Large intestine (tissue), 3 donors: ENCODE results near the gene RARG. TPM values are rescaled to one million over a fixed set of nuclear protein-coding genes. Genes with fewer than 3 reads are reported as not detected.

Experiments
- DNase-seq, 2 donors: peaks; one replicate each; pipeline versions ENCODE4 v3.0.0 to v3.0.0-alpha.2; 2013
- H3K27ac ChIP-seq: one replicate; pipeline ENCODE4 v1.5.1; 2013; ENCODE audit warnings: low read length
- H3K27me3 ChIP-seq: 2 replicates; pipeline ENCODE4 v1.6.1; 2013; ENCODE audit warnings: low read length; ENCODE audit not compliant: control insufficient read depth, insufficient read depth
- H3K36me3 ChIP-seq: 2 replicates; pipeline ENCODE4 v1.6.1; 2013; ENCODE audit warnings: low read length; ENCODE audit not compliant: control insufficient read depth, insufficient read depth
- H3K4me1 ChIP-seq: one replicate; pipeline ENCODE4 v1.6.1; 2013; ENCODE audit warnings: low read length; ENCODE audit not compliant: control insufficient read depth, insufficient read depth
- H3K4me3 ChIP-seq: one replicate; pipeline ENCODE4 v1.5.1; 2013; ENCODE audit warnings: low read length
- H3K9me3 ChIP-seq: one replicate; pipeline ENCODE4 v1.6.1; 2013; ENCODE audit warnings: mild to moderate bottlenecking, low read depth, low read length, moderate library complexity; ENCODE audit not compliant: control insufficient read depth
- WGBS: methylation state at CpG from one replicate; pipeline ENCODE4 v1.1.5; 2013; ENCODE audit warnings: low lambda C conversion rate; ENCODE audit not compliant: insufficient coverage; 5-methylcytosine and 5-hydroxymethylcytosine counted together
- polyA plus RNA-seq: library from polyadenylated mRNA; unstranded; fragments of 120-200 nt; gene quantifications from one replicate; pipeline ENCODE4 v1.2.1, GENCODE V29; 2013

Gene RARG
- polyA plus RNA-seq, 1 donor, result 11.6 TPM

- H3K4me1 ChIP-seq, result peaks cover 7% of the 10 kb centered on the region
- no peak overlapping the region for H3K27ac ChIP-seq
- H3K27me3 ChIP-seq, result no peaks in the 10 kb centered on the region
- 0% methylated on average over 3 of the region's 18 CpGs for WGBS
- no peaks in the 10 kb centered on the region for H3K36me3 ChIP-seq
- peak overlapping the region; percentile 74 for H3K4me3 ChIP-seq
- DNase-seq, result no peak
- no peaks in the 10 kb centered on the region for H3K9me3 ChIP-seq
Measured at GRCh38 chr12:53267306-53267998, 35.4 kb upstream of the RARG start.

GRCh38 chr12:53265783-53266182, 33.8 kb upstream of the RARG start:
- no peaks in the 10 kb centered on the region for H3K27me3 ChIP-seq
- peaks cover 7% of the 10 kb centered on the region for H3K4me1 ChIP-seq
- no peak overlapping the region for H3K27ac ChIP-seq
- no peak overlapping the region for H3K4me3 ChIP-seq
- no peaks in the 10 kb centered on the region for H3K9me3 ChIP-seq
- no peaks in the 10 kb centered on the region for H3K36me3 ChIP-seq
- no peak for DNase-seq
- 50% methylated on average over 1 of the region's 2 CpGs for WGBS

- Histone ChIP-seq H3K4me3 (no peak overlapping the region), H3K27me3 (no peaks in the 10 kb centered on the region), H3K27ac (no peak overlapping the region), H3K4me1 (no peaks in the 10 kb centered on the region), H3K9me3 (no peaks in the 10 kb centered on the region), H3K36me3 (peaks cover 7% of the 10 kb centered on the region)
- WGBS, result 100% methylated on average over 1 of the region's 6 CpGs
- DNase-seq, result no peak
Measured at GRCh38 chr12:53259891-53260290, 27.9 kb upstream of the RARG start.

- no peak overlapping the region for H3K4me3 ChIP-seq
- peaks cover 11% of the 10 kb centered on the region for H3K36me3 ChIP-seq
- DNase-seq, result no peak
- no peaks in the 10 kb centered on the region for H3K4me1 ChIP-seq
- no peaks in the 10 kb centered on the region for H3K9me3 ChIP-seq
- WGBS, result no CpG with 5 or more reads among the region's 7 CpGs
- H3K27ac ChIP-seq, result no peak overlapping the region
- no peaks in the 10 kb centered on the region for H3K27me3 ChIP-seq
Measured at GRCh38 chr12:53258541-53259539, 26.8 kb upstream of the RARG start.

DNA sequence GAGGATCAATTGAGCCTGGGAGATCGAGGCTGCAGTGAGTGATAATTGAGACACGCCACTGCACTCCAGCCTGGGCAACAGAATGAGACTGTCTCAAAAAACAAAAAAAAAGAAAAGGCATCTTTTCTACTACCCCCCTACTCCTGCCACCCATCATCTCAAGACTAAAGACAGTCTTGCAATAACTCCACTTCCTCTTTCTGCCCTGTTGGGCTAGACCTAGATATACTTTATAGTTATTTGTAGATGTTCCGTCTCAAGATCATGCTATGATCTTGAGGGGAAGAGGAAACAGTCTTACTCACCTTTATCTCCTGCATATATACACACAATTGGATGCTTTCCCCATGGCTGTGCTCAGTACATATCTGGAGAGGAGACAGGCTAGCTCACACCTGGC, 24.0 kb upstream of the RARG start:
- Histone ChIP-seq H3K4me3 (no peak overlapping the region), H3K27ac (no peak overlapping the region), H3K9me3 (no peaks in the 10 kb centered on the region), H3K36me3 (peaks cover 15% of the 10 kb centered on the region), H3K27me3 (no peaks in the 10 kb centered on the region), H3K4me1 (peaks cover 14% of the 10 kb centered on the region)
- WGBS, result 100% methylated on average over 1 of the region's 3 CpGs
- DNase-seq, result no peak

- Histone ChIP-seq H3K4me3 (no peak overlapping the region), H3K27ac (no peak overlapping the region), H3K4me1 (peaks cover 22% of the 10 kb centered on the region), H3K27me3 (no peaks in the 10 kb centered on the region), H3K9me3 (no peaks in the 10 kb centered on the region), H3K36me3 (peaks cover 15% of the 10 kb centered on the region)
- no peak for DNase-seq
- WGBS, result no CpG with 5 or more reads among the region's 1 CpG
Measured at GRCh38 chr12:53254816-53255545, 23.0 kb upstream of the RARG start.

DNA sequence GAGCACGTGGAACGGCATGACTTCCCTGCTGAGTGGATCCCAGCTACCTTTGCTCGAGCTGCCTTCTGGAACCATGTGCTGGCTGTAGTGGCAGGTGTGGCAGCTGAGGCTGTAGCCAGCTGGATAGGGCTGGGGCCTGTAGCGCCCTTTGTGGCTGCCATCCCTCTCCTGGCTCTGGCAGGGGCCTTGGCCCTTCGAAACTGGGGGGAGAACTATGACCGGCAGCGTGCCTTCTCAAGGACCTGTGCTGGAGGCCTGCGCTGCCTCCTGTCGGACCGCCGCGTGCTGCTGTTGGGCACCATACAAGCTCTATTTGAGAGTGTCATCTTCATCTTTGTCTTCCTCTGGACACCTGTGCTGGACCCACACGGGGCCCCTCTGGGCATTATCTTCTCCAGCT, 21.3 kb upstream of the RARG start:
- DNase-seq, result no peak
- H3K27ac ChIP-seq, result no peak overlapping the region
- H3K4me1 ChIP-seq, result peaks cover 22% of the 10 kb centered on the region
- no peaks in the 10 kb centered on the region for H3K9me3 ChIP-seq
- 83% methylated on average over 1 of the region's 13 CpGs for WGBS
- no peak overlapping the region for H3K4me3 ChIP-seq
- peaks cover 15% of the 10 kb centered on the region for H3K36me3 ChIP-seq
- no peaks in the 10 kb centered on the region for H3K27me3 ChIP-seq

DNA sequence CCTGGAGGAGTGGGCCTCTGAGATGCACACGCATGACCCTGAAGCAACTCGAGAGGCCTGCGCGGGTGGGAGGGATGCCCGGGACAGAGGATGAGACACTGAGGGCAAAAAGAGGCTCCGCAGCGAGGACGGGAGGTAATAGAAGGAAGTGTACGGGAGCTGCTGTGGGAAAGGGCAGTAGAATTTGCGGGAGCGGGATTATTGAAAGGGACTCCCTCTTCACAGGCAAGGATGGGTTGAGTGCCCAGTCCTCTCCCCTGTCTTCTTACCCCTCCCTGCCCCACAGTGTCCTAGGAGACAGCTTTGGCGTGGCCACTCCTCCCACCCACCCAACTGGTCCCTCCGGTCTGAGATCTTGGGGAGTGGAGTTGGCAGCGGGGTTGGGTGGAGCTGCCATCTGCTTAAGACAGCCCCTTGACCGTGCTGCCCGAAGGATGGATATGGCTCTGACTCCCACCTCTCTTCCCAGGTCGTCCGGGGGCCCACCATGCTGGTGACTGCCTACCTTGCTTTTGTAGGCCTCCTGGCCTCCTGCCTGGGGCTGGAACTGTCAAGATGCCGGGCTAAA, 20.4 kb upstream of the RARG start:
- DNase-seq, result no peak
- H3K36me3 ChIP-seq, result peaks cover 15% of the 10 kb centered on the region
- peaks cover 22% of the 10 kb centered on the region for H3K4me1 ChIP-seq
- no peaks in the 10 kb centered on the region for H3K9me3 ChIP-seq
- WGBS, result no CpG with 5 or more reads among the region's 19 CpGs
- peak overlapping the region; percentile 93 for H3K4me3 ChIP-seq
- H3K27ac ChIP-seq, result peak overlapping the region; percentile 98
- no peaks in the 10 kb centered on the region for H3K27me3 ChIP-seq

GRCh38 chr12:53251477-53252348, 19.7 kb upstream of the RARG start:
- H3K4me1 ChIP-seq, result peaks cover 22% of the 10 kb centered on the region
- no peaks in the 10 kb centered on the region for H3K9me3 ChIP-seq
- peak; percentile 66 to 81 for DNase-seq
- WGBS, result no CpG with 5 or more reads among the region's 51 CpGs
- no peaks in the 10 kb centered on the region for H3K27me3 ChIP-seq
- peaks cover 15% of the 10 kb centered on the region for H3K36me3 ChIP-seq
- H3K4me3 ChIP-seq, result peak overlapping the region; percentile 93
- H3K27ac ChIP-seq, result peak overlapping the region; percentile 98
